IMR-90 (cell line): ENCODE results near the gene STING1.
"Not testable (repeated sequence)": the region's sequence is repeated elsewhere in the genome, so short reads cannot be mapped to it uniquely, and the experiment has no call there.

Source experiments
- BHLHE40 ChIP-seq: fragments of 150-350 bp; IDR thresholded peaks from 2 replicates; pipeline ENCODE4 v1.6.1; 2016; ENCODE audit warnings: mild to moderate bottlenecking, low read depth, low read length
- CEBPB ChIP-seq: IDR thresholded peaks from 2 replicates; pipeline ENCODE4 v1.6.1; 2012; ENCODE audit warnings: low read depth, low read length, improper control_type of control experiment
- CTCF ChIP-seq: conservative IDR thresholded peaks from 2 replicates; pipeline ENCODE4 v1.5.1; 2012; ENCODE audit warnings: mild to moderate bottlenecking, low read depth, low read length, improper control_type of control experiment
- ELK1 ChIP-seq: fragments of 150-350 bp; IDR thresholded peaks from 2 replicates; pipeline ENCODE4 v1.6.1; 2016; ENCODE audit warnings: low read depth, mild to moderate bottlenecking, low read length, moderate library complexity, borderline replicate concordance
- FOS ChIP-seq: fragments of 150-350 bp; IDR thresholded peaks from 2 replicates; pipeline ENCODE4 v1.6.1; 2016; ENCODE audit warnings: low read depth, low read length
- MAFK ChIP-seq: IDR thresholded peaks from 2 replicates; pipeline ENCODE4 v1.6.1; 2012; ENCODE audit warnings: low read depth, low read length, improper control_type of control experiment
- POLR2A ChIP-seq: IDR thresholded peaks from 2 replicates; pipeline ENCODE4 v1.6.1; 2012; ENCODE audit warnings: mild to moderate bottlenecking, low read depth, low read length
- RAD21 ChIP-seq: IDR thresholded peaks from 2 replicates; pipeline ENCODE4 v1.6.1; 2012; ENCODE audit warnings: low read length, improper control_type of control experiment
- RFX5 ChIP-seq: IDR thresholded peaks from 2 replicates; pipeline ENCODE4 v1.8.0; 2012; ENCODE audit warnings: low read depth, mild to moderate bottlenecking, low read length, moderate library complexity
- SMC3 ChIP-seq: fragments of 150-350 bp; IDR thresholded peaks from 2 replicates; pipeline ENCODE4 v1.6.1; 2016; ENCODE audit warnings: low read depth, mild to moderate bottlenecking, antibody characterized with exemption, low read length, moderate library complexity

GRCh38 chr5:139482890-139483208 is 291 bp upstream of the STING1 start:
- TF ChIP-seq RAD21, CTCF, POLR2A, MAFK, RFX5, SMC3, BHLHE40, FOS, CEBPB, ELK1: not testable (repeated sequence)
